HCT116 (cell line): ENCODE data around the gene INTS6L. TPM values are rescaled to one million over a fixed set of nuclear protein-coding genes. Genes with fewer than 3 reads are reported as not detected.
A peak's percentile ranks its signal among the peaks of the same experiment; 100 is the strongest.

Experiments
- ATAC-seq: fragments of 200-7000 bp; cut with Tn5 transposase; 2 replicates; pipeline ENCODE4 v1.9.1; 2020; ENCODE audit warnings: mild to moderate bottlenecking, moderate library complexity
- BruUV-seq: library from RNA; stranded (reverse); fragments of 400-500 nt; replicated peaks from 2 replicates; lab custom pipeline; 2021; lab: Mats Ljungman, UMichigan
- CTCF ChIA-PET: fragments of 300-600 bp; sonication (Branson Sonifier 250); formaldehyde crosslinking; loops from one replicate; lab custom pipeline; 2021; ENCODE audit warnings: antibody characterized with exemption; lab: Charles Lee
- POLR2A ChIA-PET: fragments of 300-600, 350-600 bp; sonication (Branson Sonifier 250); formaldehyde crosslinking; loops from one replicate; lab custom pipeline; 2021; ENCODE audit warnings: antibody characterized with exemption; lab: Charles Lee
- RAD21 ChIA-PET, 2 experiments: fragments of 300-600 bp; sonication (Branson Sonifier 250); formaldehyde crosslinking; loops; one replicate each; lab custom pipeline; 2023; ENCODE audit warnings: low total read pairs in 2 of 2; ENCODE audit not compliant: uncharacterized antibody in 2 of 2, unreplicated experiment in 2 of 2, low non-redundant PET in 1 of 2; lab: Charles Lee
- DNase-seq: peaks from one replicate; pipeline ENCODE4 v3.0.0-alpha.2; 2010; ENCODE audit warnings: low read depth, low spot score
- H2AFZ ChIP-seq: fragments of 200-600 bp; shearing (Covaris generic), sonication (generic); 2 replicates; pipeline ENCODE4 v1.6.1; 2017; ENCODE audit warnings: low read depth, mixed run types, mixed read lengths, antibody characterized with exemption, low read length; ENCODE audit not compliant: poor library complexity, severe bottlenecking
- H3K27ac ChIP-seq: 2 replicates; pipeline ENCODE4 v1.5.1; 2012; ENCODE audit warnings: low read depth, low read length
- H3K27me3 ChIP-seq: fragments of 200-600 bp; sonication (generic); 2 replicates; pipeline ENCODE4 v1.6.1; 2016; ENCODE audit warnings: mixed run types, low read length, mixed read lengths; ENCODE audit not compliant: insufficient read depth
- H3K36me3 ChIP-seq, 2 experiments: fragments of 200-500 bp in 1 of 2; fragments of 200-600 bp in 1 of 2; sonication (Bioruptor generic) in 1 of 2; sonication (generic) in 1 of 2; 2 replicates each; pipeline versions ENCODE4 v1.5.1 to v1.6.1; 2014 to 2016; ENCODE audit warnings: low read length in 2 of 2, inconsistent platforms in 1 of 2, mixed read lengths in 1 of 2, mixed run types in 1 of 2; ENCODE audit not compliant: insufficient read depth in 2 of 2, control insufficient read depth in 1 of 2
- H3K4me1 ChIP-seq, 2 experiments: fragments of 200-600 bp in 1 of 2; sonication (generic) in 1 of 2; 2 replicates each; pipeline versions ENCODE4 v1.5.1 to v1.6.1; 2012 to 2017; ENCODE audit warnings: low read length in 2 of 2, inconsistent platforms in 1 of 2, mild to moderate bottlenecking in 1 of 2, mixed read lengths in 1 of 2, mixed run types in 1 of 2, moderate library complexity in 1 of 2; ENCODE audit not compliant: insufficient read depth in 2 of 2, control insufficient read depth in 1 of 2
- H3K4me2 ChIP-seq: fragments of 200-600 bp; sonication (generic); 2 replicates; pipeline ENCODE4 v1.6.1; 2017; ENCODE audit warnings: mixed run types, low read length, mixed read lengths
- H3K4me3 ChIP-seq, 2 experiments: fragments of 200-600 bp in 1 of 2; sonication (generic) in 1 of 2; replicated peaks in 1 of 2; 2 replicates each; pipeline ENCODE4 v1.5.1; 2011 to 2016; ENCODE audit warnings: low read length in 2 of 2, control low read depth in 1 of 2, low read depth in 1 of 2, mild to moderate bottlenecking in 1 of 2, mixed read lengths in 1 of 2, mixed run types in 1 of 2
- H3K79me2 ChIP-seq: fragments of 200-600 bp; sonication (generic); 2 replicates; pipeline ENCODE4 v1.6.1; 2017; ENCODE audit warnings: mild to moderate bottlenecking, mixed run types, low read length, moderate library complexity, mixed read lengths; ENCODE audit not compliant: insufficient read depth
- H3K9ac ChIP-seq: fragments of 200-600 bp; sonication (generic); 2 replicates; pipeline ENCODE4 v1.6.1; 2016; ENCODE audit warnings: low read length, mixed read lengths
- H3K9me2 ChIP-seq: fragments of 200-600 bp; sonication (generic), shearing (Covaris generic); 2 replicates; pipeline ENCODE4 v1.6.1; 2017; ENCODE audit warnings: mixed run types, mild to moderate bottlenecking, moderate library complexity; ENCODE audit not compliant: insufficient read depth
- H3K9me3 ChIP-seq, 2 experiments: fragments of 200-500 bp in 1 of 2; fragments of 200-600 bp in 1 of 2; sonication (Bioruptor generic) in 1 of 2; sonication (generic) in 1 of 2; 2 replicates each; pipeline ENCODE4 v1.6.1; 2014 to 2017; ENCODE audit warnings: low read length in 2 of 2, mixed read lengths in 2 of 2, inconsistent platforms in 1 of 2, low read depth in 1 of 2, mild to moderate bottlenecking in 1 of 2, mixed run types in 1 of 2, moderate library complexity in 1 of 2; ENCODE audit not compliant: control insufficient read depth in 1 of 2, insufficient read depth in 1 of 2
- H4K20me1 ChIP-seq: fragments of 200-600 bp; sonication (generic), shearing (Covaris generic); 2 replicates; pipeline ENCODE4 v1.6.1; 2017; ENCODE audit warnings: mixed run types, mild to moderate bottlenecking, moderate library complexity; ENCODE audit not compliant: insufficient read depth
- CBX3 ChIP-seq: IDR thresholded peaks from 2 replicates; pipeline ENCODE4 v1.6.1; 2012; ENCODE audit warnings: low read depth
- CEBPB ChIP-seq: IDR thresholded peaks from 2 replicates; pipeline ENCODE4 v1.6.1; 2012; ENCODE audit warnings: low read depth
- CTCF ChIP-seq, 3 experiments: fragments of 200-600 bp in 1 of 3; sonication (generic) in 1 of 3; IDR thresholded peaks in 2 of 3; conservative IDR thresholded peaks in 1 of 3; 2 replicates each; pipeline ENCODE4 v1.5.1; 2012 to 2017; ENCODE audit warnings: low read depth in 2 of 3, low read length in 2 of 3, antibody characterized with exemption in 1 of 3, borderline replicate concordance in 1 of 3, control low read depth in 1 of 3, mild to moderate bottlenecking in 1 of 3, mixed read lengths in 1 of 3, mixed run types in 1 of 3, moderate library complexity in 1 of 3; ENCODE audit not compliant: insufficient read depth in 1 of 3
- EGR1 ChIP-seq: IDR thresholded peaks from 2 replicates; pipeline ENCODE4 v1.6.1; 2012; ENCODE audit warnings: low read depth
- ELF1 ChIP-seq: IDR thresholded peaks from 2 replicates; pipeline ENCODE4 v1.6.1; 2012; ENCODE audit warnings: low read depth, borderline replicate concordance
- EZH2 ChIP-seq: fragments of 200-600 bp; sonication (generic); IDR thresholded peaks from 2 replicates; pipeline ENCODE4 v1.6.1; 2017; ENCODE audit warnings: antibody characterized with exemption, mixed run types
- EZH2phosphoT487 ChIP-seq: fragments of 200-600 bp; IDR thresholded peaks from 2 replicates; pipeline ENCODE4 v1.6.1; 2018; ENCODE audit warnings: antibody characterized with exemption, borderline replicate concordance
- FOSL1 ChIP-seq: IDR thresholded peaks from 2 replicates; pipeline ENCODE4 v1.6.1; 2012; ENCODE audit warnings: low read depth
- POLR2A ChIP-seq: IDR thresholded peaks from 2 replicates; pipeline ENCODE4 v1.7.0; 2011; ENCODE audit warnings: borderline replicate concordance; ENCODE audit not compliant: insufficient read depth, insufficient read length; ENCODE audit errors: extremely low read depth
- POLR2AphosphoS5 ChIP-seq: IDR thresholded peaks from 2 replicates; pipeline ENCODE4 v1.6.1; 2011; ENCODE audit warnings: mild to moderate bottlenecking, low read depth, low read length, moderate library complexity
- RAD21 ChIP-seq: IDR thresholded peaks from 2 replicates; pipeline ENCODE4 v1.6.1; 2012; ENCODE audit warnings: low read depth, mild to moderate bottlenecking
- SIN3A ChIP-seq: IDR thresholded peaks from 2 replicates; pipeline ENCODE4 v1.6.1; 2012; ENCODE audit warnings: low read depth
- ZFX ChIP-seq: fragments of 450-650 bp; IDR thresholded peaks from 2 replicates; pipeline ENCODE4 v1.6.1; 2017
- ZNF274 ChIP-seq: fragments of 200-500 bp; sonication (Bioruptor generic); IDR thresholded peaks from 2 replicates; pipeline ENCODE4 v1.6.1; 2014; ENCODE audit warnings: mild to moderate bottlenecking, low read depth, low read length, inconsistent platforms
- intact Hi-C: fragments of 100-400 bp; cut with micrococcal nuclease; formaldehyde crosslinking; loops from 2 replicates; pipeline ENCODE4 v1.10.0; 2022
- total RNA-seq: library from RNA; stranded (reverse); gene quantifications from one replicate; pipeline ENCODE4 v1.2.1, GENCODE V29; 2021; ENCODE audit not compliant: unreplicated experiment
- TF ChIP-seq, protein P1 (sequence below): IDR thresholded peaks from 2 replicates; pipeline ENCODE4 v1.6.1; 2012
- TF ChIP-seq, protein P2 (sequence below): IDR thresholded peaks from 2 replicates; pipeline ENCODE4 v1.6.1; 2012; ENCODE audit warnings: low read depth

The INTS6L gene
- total RNA-seq, 1 experiment from 2014 or later: 3.6 TPM

DNA sequence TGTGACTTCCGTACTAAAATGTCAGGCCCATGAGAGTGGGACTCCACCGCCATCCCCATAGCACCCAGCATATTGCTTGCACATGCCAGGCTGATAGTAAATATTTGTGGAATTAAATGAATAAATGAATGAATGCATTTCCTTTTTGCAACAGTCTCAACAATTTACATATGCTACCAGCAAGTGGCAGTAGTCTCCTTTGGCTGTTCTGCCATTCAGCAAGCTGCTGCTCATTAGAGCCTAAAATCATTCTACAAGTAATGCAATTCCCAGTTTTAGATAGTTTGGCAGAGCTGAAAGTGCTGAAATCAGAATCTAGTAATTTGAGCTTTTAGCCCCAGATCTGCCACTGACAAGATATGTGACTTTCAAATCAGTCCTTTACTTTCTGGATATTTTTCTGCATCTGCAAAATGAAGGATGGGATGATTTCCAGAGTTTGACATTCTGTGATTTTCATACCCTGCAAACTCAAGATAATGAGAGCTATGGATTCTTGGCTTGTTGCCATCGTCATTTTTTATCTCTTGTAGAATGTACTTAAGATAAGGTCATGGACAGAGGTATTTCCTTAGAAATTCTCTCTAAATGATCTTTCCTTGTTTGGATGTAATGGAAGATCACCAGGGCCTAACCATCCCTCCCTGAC is 35.7 kb upstream of the INTS6L start:
- Histone ChIP-seq H3K27ac (no peak overlapping the region), H4K20me1 (no peaks in the 10 kb centered on the region), H3K79me2 (no peaks in the 10 kb centered on the region), H3K9ac (no peak overlapping the region), H3K36me3 (no peaks in the 10 kb centered on the region), H2AFZ (no peak overlapping the region), H3K4me3 (no peak overlapping the region), H3K4me1 (no peaks in the 10 kb centered on the region), H3K27me3 (no peaks in the 10 kb centered on the region), H3K9me3 (no peaks in the 10 kb centered on the region), H3K9me2 (no peaks in the 10 kb centered on the region), H3K4me2 (no peak overlapping the region)
- ChIA-PET CTCF (interaction anchor here (0.7 kb wide), 1 partner anchor 87 kb away, joined by 3 read pairs; no protein-coding TSS in a partner anchor), RAD21 (no interaction called here), POLR2A (no interaction called here)
- TF ChIP-seq, protein P1, sequence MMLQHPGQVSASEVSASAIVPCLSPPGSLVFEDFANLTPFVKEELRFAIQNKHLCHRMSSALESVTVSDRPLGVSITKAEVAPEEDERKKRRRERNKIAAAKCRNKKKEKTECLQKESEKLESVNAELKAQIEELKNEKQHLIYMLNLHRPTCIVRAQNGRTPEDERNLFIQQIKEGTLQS: no peak
- TF ChIP-seq CTCF (IDR thresholded peaks at IDR 0.05 in 2 of 3, conservative IDR thresholded peaks at IDR 0.05 in 1 of 3; ENCODE audit: borderline replicate concordance in 1 of 3, insufficient read depth in 1 of 3, low read depth in 2 of 3, low read length in 2 of 3): peak; percentile 35 to 56 (median 52); a peak in 5 of 6 replicates
- peak; percentile 70 for TF ChIP-seq RAD21
- TF ChIP-seq FOSL1: no peak
- TF ChIP-seq POLR2AphosphoS5: no peak
- TF ChIP-seq ZNF274: no peak
- no peak for TF ChIP-seq ZFX
- TF ChIP-seq CBX3: no peak
- no peak for TF ChIP-seq ELF1
- no peak for TF ChIP-seq SIN3A
- TF ChIP-seq CEBPB: no peak
- no peak for TF ChIP-seq EZH2
- TF ChIP-seq, protein P2, sequence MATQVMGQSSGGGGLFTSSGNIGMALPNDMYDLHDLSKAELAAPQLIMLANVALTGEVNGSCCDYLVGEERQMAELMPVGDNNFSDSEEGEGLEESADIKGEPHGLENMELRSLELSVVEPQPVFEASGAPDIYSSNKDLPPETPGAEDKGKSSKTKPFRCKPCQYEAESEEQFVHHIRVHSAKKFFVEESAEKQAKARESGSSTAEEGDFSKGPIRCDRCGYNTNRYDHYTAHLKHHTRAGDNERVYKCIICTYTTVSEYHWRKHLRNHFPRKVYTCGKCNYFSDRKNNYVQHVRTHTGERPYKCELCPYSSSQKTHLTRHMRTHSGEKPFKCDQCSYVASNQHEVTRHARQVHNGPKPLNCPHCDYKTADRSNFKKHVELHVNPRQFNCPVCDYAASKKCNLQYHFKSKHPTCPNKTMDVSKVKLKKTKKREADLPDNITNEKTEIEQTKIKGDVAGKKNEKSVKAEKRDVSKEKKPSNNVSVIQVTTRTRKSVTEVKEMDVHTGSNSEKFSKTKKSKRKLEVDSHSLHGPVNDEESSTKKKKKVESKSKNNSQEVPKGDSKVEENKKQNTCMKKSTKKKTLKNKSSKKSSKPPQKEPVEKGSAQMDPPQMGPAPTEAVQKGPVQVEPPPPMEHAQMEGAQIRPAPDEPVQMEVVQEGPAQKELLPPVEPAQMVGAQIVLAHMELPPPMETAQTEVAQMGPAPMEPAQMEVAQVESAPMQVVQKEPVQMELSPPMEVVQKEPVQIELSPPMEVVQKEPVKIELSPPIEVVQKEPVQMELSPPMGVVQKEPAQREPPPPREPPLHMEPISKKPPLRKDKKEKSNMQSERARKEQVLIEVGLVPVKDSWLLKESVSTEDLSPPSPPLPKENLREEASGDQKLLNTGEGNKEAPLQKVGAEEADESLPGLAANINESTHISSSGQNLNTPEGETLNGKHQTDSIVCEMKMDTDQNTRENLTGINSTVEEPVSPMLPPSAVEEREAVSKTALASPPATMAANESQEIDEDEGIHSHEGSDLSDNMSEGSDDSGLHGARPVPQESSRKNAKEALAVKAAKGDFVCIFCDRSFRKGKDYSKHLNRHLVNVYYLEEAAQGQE: no peak
- TF ChIP-seq POLR2A: no peak
- no peak for TF ChIP-seq EGR1
- no peak for TF ChIP-seq EZH2phosphoT487
- intact Hi-C loops: loop anchor here (1.0 to 2.0 kb wide), 2 partner anchors 86 to 112 kb away; no protein-coding TSS in a partner anchor
- DNase-seq: peak; percentile 21
- ATAC-seq: peak; percentile 57; the same call in 1 of the 2 replicates
- BruUV-seq: no TSS peak
